ENCODE data around the gene EFCAB14. TPM values are rescaled to one million over a fixed set of nuclear protein-coding genes. Genes with fewer than 3 reads are reported as not detected.
"Not testable (repeated sequence)": the region's sequence is repeated elsewhere in the genome, so short reads cannot be mapped to it uniquely, and the experiment has no call there.

Gene EFCAB14
- total RNA-seq, 1 experiment from 2014 or later, result 52.5 TPM

- H3K4me2 ChIP-seq (ENCODE audit: low read length); H4K20me1 ChIP-seq (ENCODE audit: insufficient read depth); BruUV-seq (replicated peaks); H2AFZ ChIP-seq (ENCODE audit: low read depth, low read length, poor library complexity, severe bottlenecking); H3K4me3 ChIP-seq (replicated peaks in 1 of 2; ENCODE audit: low read depth in 1 of 2, low read length in 2 of 2); H3K4me1 ChIP-seq (ENCODE audit: control insufficient read depth in 1 of 2, insufficient read depth in 2 of 2, low read length in 2 of 2); POLR2A ChIA-PET; RAD21 ChIA-PET (ENCODE audit: low non-redundant PET in 1 of 2, low total read pairs in 2 of 2, uncharacterized antibody in 2 of 2, unreplicated experiment in 2 of 2); H3K9me2 ChIP-seq (ENCODE audit: insufficient read depth); DNase-seq (ENCODE audit: low read depth, low spot score); intact Hi-C loops (cut with micrococcal nuclease); H3K36me3 ChIP-seq (ENCODE audit: control insufficient read depth in 1 of 2, insufficient read depth in 2 of 2, low read length in 2 of 2); CTCF ChIA-PET; ATAC-seq; H3K9me3 ChIP-seq (ENCODE audit: control insufficient read depth in 1 of 2, insufficient read depth in 1 of 2, low read depth in 1 of 2, low read length in 2 of 2); H3K9ac ChIP-seq (ENCODE audit: low read length); H3K79me2 ChIP-seq (ENCODE audit: insufficient read depth, low read length); H3K27ac ChIP-seq (ENCODE audit: low read depth, low read length): not testable (repeated sequence)
- H3K27me3 ChIP-seq (ENCODE audit: insufficient read depth, low read length), result peaks cover 37% of the 10 kb centered on the region
These were observed 35.8 kb upstream of the EFCAB14 start for GRCh38 chr1:46754707-46755106.

GRCh38 chr1:46753985-46754384 lies 35.1 kb upstream of the EFCAB14 start:
- intact Hi-C loops (cut with micrococcal nuclease), result no loop called here
- BruUV-seq (replicated peaks), result no TSS peak
- Histone ChIP-seq H3K4me2 (ENCODE audit: low read length) (no peak overlapping the region), H3K9ac (ENCODE audit: low read length) (no peak overlapping the region), H3K9me2 (ENCODE audit: insufficient read depth) (no peaks in the 10 kb centered on the region), H3K4me3 (replicated peaks in 1 of 2; ENCODE audit: low read depth in 1 of 2, low read length in 2 of 2) (no peak overlapping the region), H3K9me3 (ENCODE audit: control insufficient read depth in 1 of 2, insufficient read depth in 1 of 2, low read depth in 1 of 2, low read length in 2 of 2) (no peaks in the 10 kb centered on the region), H3K4me1 (ENCODE audit: control insufficient read depth in 1 of 2, insufficient read depth in 2 of 2, low read length in 2 of 2) (peaks cover 6 to 7% of the 10 kb centered on the region in 2 experiments; a peak in 3 of 4 replicates), H3K27ac (ENCODE audit: low read depth, low read length) (no peak overlapping the region), H3K79me2 (ENCODE audit: insufficient read depth, low read length) (no peaks in the 10 kb centered on the region), H2AFZ (ENCODE audit: low read depth, low read length, poor library complexity, severe bottlenecking) (no peak overlapping the region), H4K20me1 (ENCODE audit: insufficient read depth) (no peaks in the 10 kb centered on the region), H3K27me3 (ENCODE audit: insufficient read depth, low read length) (peaks cover 40% of the 10 kb centered on the region; the same call in 1 of the 2 replicates), H3K36me3 (ENCODE audit: control insufficient read depth in 1 of 2, insufficient read depth in 2 of 2, low read length in 2 of 2) (no peaks in the 10 kb centered on the region)
- no peak for DNase-seq (ENCODE audit: low read depth, low spot score)
- TF ChIP-seq YY1 (IDR thresholded peaks at IDR 0.05; ENCODE audit: extremely low read depth, insufficient replicate concordance, low read depth, low read length), result no peak
- TF ChIP-seq EZH2phosphoT487 (IDR thresholded peaks at IDR 0.05; ENCODE audit: borderline replicate concordance), result no peak
- TF ChIP-seq CBX3 (IDR thresholded peaks at IDR 0.05; ENCODE audit: low read depth), result no peak
- no peak for TF ChIP-seq EGR1 (IDR thresholded peaks at IDR 0.05; ENCODE audit: low read depth)
- no peak for TF ChIP-seq CEBPB (IDR thresholded peaks at IDR 0.05; ENCODE audit: low read depth)
- no peak for TF ChIP-seq ZBTB33 (IDR thresholded peaks at IDR 0.05; ENCODE audit: extremely low read depth, insufficient replicate concordance, low read length)
- TF ChIP-seq, protein P1, sequence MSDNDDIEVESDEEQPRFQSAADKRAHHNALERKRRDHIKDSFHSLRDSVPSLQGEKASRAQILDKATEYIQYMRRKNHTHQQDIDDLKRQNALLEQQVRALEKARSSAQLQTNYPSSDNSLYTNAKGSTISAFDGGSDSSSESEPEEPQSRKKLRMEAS (IDR thresholded peaks at IDR 0.05), result no peak
- TF ChIP-seq ZNF274 (IDR thresholded peaks at IDR 0.05; ENCODE audit: low read depth, low read length), result no peak
- no peak for TF ChIP-seq SRF (IDR thresholded peaks at IDR 0.05; ENCODE audit: low read depth)
- no peak for TF ChIP-seq POLR2AphosphoS5 (IDR thresholded peaks at IDR 0.05; ENCODE audit: low read depth, low read length)
- no peak for TF ChIP-seq SP1 (IDR thresholded peaks at IDR 0.05; ENCODE audit: low read depth)
- no peak for TF ChIP-seq ZFX (IDR thresholded peaks at IDR 0.05)
- no peak for TF ChIP-seq POLR2A (IDR thresholded peaks at IDR 0.05; ENCODE audit: borderline replicate concordance, extremely low read depth, insufficient read depth, insufficient read length)
- TF ChIP-seq SIN3A (IDR thresholded peaks at IDR 0.05; ENCODE audit: low read depth), result no peak
- TF ChIP-seq FOSL1 (IDR thresholded peaks at IDR 0.05; ENCODE audit: low read depth), result no peak
- TF ChIP-seq ATF3 (IDR thresholded peaks at IDR 0.05), result no peak
- no peak for TF ChIP-seq EZH2 (IDR thresholded peaks at IDR 0.05)
- RAD21 ChIA-PET (ENCODE audit: low non-redundant PET in 1 of 2, low total read pairs in 2 of 2, uncharacterized antibody in 2 of 2, unreplicated experiment in 2 of 2), result no interaction called here
- no peak for ATAC-seq
- CTCF ChIA-PET, result no interaction called here
- POLR2A ChIA-PET, result no interaction called here
